HCT116 (cell line): Measurements from ENCODE around the gene SFXN5. TPM values are rescaled to one million over a fixed set of nuclear protein-coding genes. Genes with fewer than 3 reads are reported as not detected.

ENCODE experiments used
- ATAC-seq: fragments of 200-7000 bp; cut with Tn5 transposase; 2 replicates; pipeline ENCODE4 v1.9.1; 2020; ENCODE audit warnings: mild to moderate bottlenecking, moderate library complexity
- BruUV-seq: library from RNA; stranded (reverse); fragments of 400-500 nt; replicated peaks from 2 replicates; lab custom pipeline; 2021; lab: Mats Ljungman, UMichigan
- CTCF ChIA-PET: fragments of 300-600 bp; sonication (Branson Sonifier 250); formaldehyde crosslinking; loops from one replicate; lab custom pipeline; 2021; ENCODE audit warnings: antibody characterized with exemption; lab: Charles Lee
- POLR2A ChIA-PET: fragments of 300-600, 350-600 bp; sonication (Branson Sonifier 250); formaldehyde crosslinking; loops from one replicate; lab custom pipeline; 2021; ENCODE audit warnings: antibody characterized with exemption; lab: Charles Lee
- RAD21 ChIA-PET, 2 experiments: fragments of 300-600 bp; sonication (Branson Sonifier 250); formaldehyde crosslinking; loops; one replicate each; lab custom pipeline; 2023; ENCODE audit warnings: low total read pairs in 2 of 2; ENCODE audit not compliant: uncharacterized antibody in 2 of 2, unreplicated experiment in 2 of 2, low non-redundant PET in 1 of 2; lab: Charles Lee
- DNase-seq: peaks from one replicate; pipeline ENCODE4 v3.0.0-alpha.2; 2010; ENCODE audit warnings: low read depth, low spot score
- H2AFZ ChIP-seq: fragments of 200-600 bp; shearing (Covaris generic), sonication (generic); 2 replicates; pipeline ENCODE4 v1.6.1; 2017; ENCODE audit warnings: low read depth, mixed run types, mixed read lengths, antibody characterized with exemption, low read length; ENCODE audit not compliant: poor library complexity, severe bottlenecking
- H3K27ac ChIP-seq: 2 replicates; pipeline ENCODE4 v1.5.1; 2012; ENCODE audit warnings: low read depth, low read length
- H3K27me3 ChIP-seq: fragments of 200-600 bp; sonication (generic); 2 replicates; pipeline ENCODE4 v1.6.1; 2016; ENCODE audit warnings: mixed run types, low read length, mixed read lengths; ENCODE audit not compliant: insufficient read depth
- H3K36me3 ChIP-seq, 2 experiments: fragments of 200-500 bp in 1 of 2; fragments of 200-600 bp in 1 of 2; sonication (Bioruptor generic) in 1 of 2; sonication (generic) in 1 of 2; 2 replicates each; pipeline versions ENCODE4 v1.5.1 to v1.6.1; 2014 to 2016; ENCODE audit warnings: low read length in 2 of 2, inconsistent platforms in 1 of 2, mixed read lengths in 1 of 2, mixed run types in 1 of 2; ENCODE audit not compliant: insufficient read depth in 2 of 2, control insufficient read depth in 1 of 2
- H3K4me1 ChIP-seq, 2 experiments: fragments of 200-600 bp in 1 of 2; sonication (generic) in 1 of 2; 2 replicates each; pipeline versions ENCODE4 v1.5.1 to v1.6.1; 2012 to 2017; ENCODE audit warnings: low read length in 2 of 2, inconsistent platforms in 1 of 2, mild to moderate bottlenecking in 1 of 2, mixed read lengths in 1 of 2, mixed run types in 1 of 2, moderate library complexity in 1 of 2; ENCODE audit not compliant: insufficient read depth in 2 of 2, control insufficient read depth in 1 of 2
- H3K4me2 ChIP-seq: fragments of 200-600 bp; sonication (generic); 2 replicates; pipeline ENCODE4 v1.6.1; 2017; ENCODE audit warnings: mixed run types, low read length, mixed read lengths
- H3K4me3 ChIP-seq, 2 experiments: fragments of 200-600 bp in 1 of 2; sonication (generic) in 1 of 2; replicated peaks in 1 of 2; 2 replicates each; pipeline ENCODE4 v1.5.1; 2011 to 2016; ENCODE audit warnings: low read length in 2 of 2, control low read depth in 1 of 2, low read depth in 1 of 2, mild to moderate bottlenecking in 1 of 2, mixed read lengths in 1 of 2, mixed run types in 1 of 2
- H3K79me2 ChIP-seq: fragments of 200-600 bp; sonication (generic); 2 replicates; pipeline ENCODE4 v1.6.1; 2017; ENCODE audit warnings: mild to moderate bottlenecking, mixed run types, low read length, moderate library complexity, mixed read lengths; ENCODE audit not compliant: insufficient read depth
- H3K9ac ChIP-seq: fragments of 200-600 bp; sonication (generic); 2 replicates; pipeline ENCODE4 v1.6.1; 2016; ENCODE audit warnings: low read length, mixed read lengths
- H3K9me2 ChIP-seq: fragments of 200-600 bp; sonication (generic), shearing (Covaris generic); 2 replicates; pipeline ENCODE4 v1.6.1; 2017; ENCODE audit warnings: mixed run types, mild to moderate bottlenecking, moderate library complexity; ENCODE audit not compliant: insufficient read depth
- H3K9me3 ChIP-seq, 2 experiments: fragments of 200-500 bp in 1 of 2; fragments of 200-600 bp in 1 of 2; sonication (Bioruptor generic) in 1 of 2; sonication (generic) in 1 of 2; 2 replicates each; pipeline ENCODE4 v1.6.1; 2014 to 2017; ENCODE audit warnings: low read length in 2 of 2, mixed read lengths in 2 of 2, inconsistent platforms in 1 of 2, low read depth in 1 of 2, mild to moderate bottlenecking in 1 of 2, mixed run types in 1 of 2, moderate library complexity in 1 of 2; ENCODE audit not compliant: control insufficient read depth in 1 of 2, insufficient read depth in 1 of 2
- H4K20me1 ChIP-seq: fragments of 200-600 bp; sonication (generic), shearing (Covaris generic); 2 replicates; pipeline ENCODE4 v1.6.1; 2017; ENCODE audit warnings: mixed run types, mild to moderate bottlenecking, moderate library complexity; ENCODE audit not compliant: insufficient read depth
- CBX3 ChIP-seq: IDR thresholded peaks from 2 replicates; pipeline ENCODE4 v1.6.1; 2012; ENCODE audit warnings: low read depth
- CEBPB ChIP-seq: IDR thresholded peaks from 2 replicates; pipeline ENCODE4 v1.6.1; 2012; ENCODE audit warnings: low read depth
- CTCF ChIP-seq, 3 experiments: fragments of 200-600 bp in 1 of 3; sonication (generic) in 1 of 3; IDR thresholded peaks in 2 of 3; conservative IDR thresholded peaks in 1 of 3; 2 replicates each; pipeline ENCODE4 v1.5.1; 2012 to 2017; ENCODE audit warnings: low read depth in 2 of 3, low read length in 2 of 3, antibody characterized with exemption in 1 of 3, borderline replicate concordance in 1 of 3, control low read depth in 1 of 3, mild to moderate bottlenecking in 1 of 3, mixed read lengths in 1 of 3, mixed run types in 1 of 3, moderate library complexity in 1 of 3; ENCODE audit not compliant: insufficient read depth in 1 of 3
- ELF1 ChIP-seq: IDR thresholded peaks from 2 replicates; pipeline ENCODE4 v1.6.1; 2012; ENCODE audit warnings: low read depth, borderline replicate concordance
- EZH2 ChIP-seq: fragments of 200-600 bp; sonication (generic); IDR thresholded peaks from 2 replicates; pipeline ENCODE4 v1.6.1; 2017; ENCODE audit warnings: antibody characterized with exemption, mixed run types
- EZH2phosphoT487 ChIP-seq: fragments of 200-600 bp; IDR thresholded peaks from 2 replicates; pipeline ENCODE4 v1.6.1; 2018; ENCODE audit warnings: antibody characterized with exemption, borderline replicate concordance
- POLR2AphosphoS5 ChIP-seq: IDR thresholded peaks from 2 replicates; pipeline ENCODE4 v1.6.1; 2011; ENCODE audit warnings: mild to moderate bottlenecking, low read depth, low read length, moderate library complexity
- RAD21 ChIP-seq: IDR thresholded peaks from 2 replicates; pipeline ENCODE4 v1.6.1; 2012; ENCODE audit warnings: low read depth, mild to moderate bottlenecking
- REST ChIP-seq: IDR thresholded peaks from 2 replicates; pipeline ENCODE4 v1.6.1; 2012; ENCODE audit warnings: low read depth
- SIN3A ChIP-seq: IDR thresholded peaks from 2 replicates; pipeline ENCODE4 v1.6.1; 2012; ENCODE audit warnings: low read depth
- SP1 ChIP-seq: IDR thresholded peaks from 2 replicates; pipeline ENCODE4 v1.6.1; 2012; ENCODE audit warnings: low read depth
- TCF7L2 ChIP-seq: IDR thresholded peaks from 2 replicates; pipeline ENCODE4 v1.7.0; 2011; ENCODE audit warnings: borderline replicate concordance, inconsistent platforms; ENCODE audit not compliant: insufficient read depth, insufficient read length; ENCODE audit errors: extremely low read depth
- ZBTB33 ChIP-seq: IDR thresholded peaks from 2 replicates; pipeline ENCODE4 v1.6.1; 2011; ENCODE audit warnings: mild to moderate bottlenecking, low read length, moderate library complexity; ENCODE audit not compliant: insufficient replicate concordance; ENCODE audit errors: extremely low read depth
- intact Hi-C: fragments of 100-400 bp; cut with micrococcal nuclease; formaldehyde crosslinking; loops from 2 replicates; pipeline ENCODE4 v1.10.0; 2022
- total RNA-seq: library from RNA; stranded (reverse); gene quantifications from one replicate; pipeline ENCODE4 v1.2.1, GENCODE V29; 2021; ENCODE audit not compliant: unreplicated experiment

SFXN5 gene
- total RNA-seq, 1 experiment from 2014 or later, result 10.0 TPM

GRCh38 chr2:73104933-73105332, 33.4 kb upstream of the SFXN5 start:
- ChIA-PET RAD21 (no interaction called here), POLR2A (no interaction called here), CTCF (no interaction called here)
- TF ChIP-seq RAD21 (no peak), REST (no peak), EZH2 (no peak), SP1 (no peak), TCF7L2 (no peak), EZH2phosphoT487 (no peak), CTCF (IDR thresholded peaks at IDR 0.05 in 2 of 3, conservative IDR thresholded peaks at IDR 0.05 in 1 of 3; ENCODE audit: borderline replicate concordance in 1 of 3, insufficient read depth in 1 of 3, low read depth in 2 of 3, low read length in 2 of 3) (no peak), ZBTB33 (no peak), CEBPB (no peak), SIN3A (no peak), CBX3 (no peak), ELF1 (no peak), POLR2AphosphoS5 (no peak)
- no peak overlapping the region for H3K4me3 ChIP-seq
- H3K27me3 ChIP-seq, result no peaks in the 10 kb centered on the region
- H3K9me3 ChIP-seq, result no peaks in the 10 kb centered on the region
- no peaks in the 10 kb centered on the region for H4K20me1 ChIP-seq
- no peaks in the 10 kb centered on the region; a peak in 1 of 4 replicates for H3K36me3 ChIP-seq
- H3K9me2 ChIP-seq, result no peaks in the 10 kb centered on the region
- H2AFZ ChIP-seq, result no peak overlapping the region
- no peak overlapping the region for H3K9ac ChIP-seq
- no peak for DNase-seq
- H3K4me2 ChIP-seq, result no peak overlapping the region
- H3K79me2 ChIP-seq, result peaks cover 72% of the 10 kb centered on the region
- no TSS peak for BruUV-seq
- peaks cover 0 to 8% of the 10 kb centered on the region in 2 experiments; a peak in 2 of 4 replicates for H3K4me1 ChIP-seq
- no peak for ATAC-seq
- no peak overlapping the region for H3K27ac ChIP-seq
- intact Hi-C loops, result no loop called here
